ENCODE results near the gene GALR3. TPM values are rescaled to one million over a fixed set of nuclear protein-coding genes. Genes with fewer than 3 reads are reported as not detected.
"Not testable (repeated sequence)": the region's sequence is repeated elsewhere in the genome, so short reads cannot be mapped to it uniquely, and the experiment has no call there.

GALR3 gene
- polyA plus RNA-seq, 3 donors, result not detected

- 82% methylated on average over 13 of the region's 14 CpGs for WGBS (ENCODE audit: insufficient coverage)
- no peak for DNase-seq
Measured at GRCh38 chr22:37797874-37798500, 25.2 kb upstream of the GALR3 start.

GRCh38 chr22:37799979-37800378, 23.2 kb upstream of the GALR3 start:
- not testable (repeated sequence) for H3K36me3 ChIP-seq (replicated peaks in 1 of 2; ENCODE audit: control insufficient read depth in 1 of 2, insufficient read depth in 2 of 2, low read length in 2 of 2); H3K9me3 Mint-ChIP-seq; H3K36me3 Mint-ChIP-seq; H3K9ac ChIP-seq (ENCODE audit: insufficient read depth, low read length, poor library complexity, severe bottlenecking); H3K79me2 ChIP-seq (ENCODE audit: insufficient read depth, low read length); DNase-seq; H2AFZ ChIP-seq (ENCODE audit: insufficient read depth, low read depth, low read length, poor library complexity, severe bottlenecking); H3K4me2 ChIP-seq (replicated peaks; ENCODE audit: extremely low read depth, low read length, poor library complexity, severe bottlenecking); H4K20me1 ChIP-seq (ENCODE audit: insufficient read depth, low read length); H3K9me3 ChIP-seq (replicated peaks in 1 of 2; ENCODE audit: control insufficient read depth in 1 of 2, insufficient read depth in 1 of 2, low read length in 2 of 2); H3K27ac ChIP-seq (ENCODE audit: low read depth in 1 of 2, low read length in 2 of 2); H3K4me3 ChIP-seq (replicated peaks in 1 of 3; ENCODE audit: low read depth in 2 of 3, low read length in 3 of 3); H3K27ac Mint-ChIP-seq
- WGBS (ENCODE audit: insufficient coverage), result 76% methylated on average over 4 of the region's 9 CpGs
- Mint-ChIP-seq H3K27me3 (ENCODE audit: low read depth in 3 of 3) (peaks cover 34 to 43% (median 42%) of the 10 kb centered on the region in 3 donors), H3K4me3 (peak overlapping the region in 1 of 2 donors; percentile 28), H3K4me1 (peaks cover 22% of the 10 kb centered on the region)
- peaks cover 16 to 31% of the 10 kb centered on the region in 2 donors for H3K27me3 ChIP-seq (ENCODE audit: control insufficient read depth in 2 of 2, insufficient read depth in 2 of 2, low read length in 2 of 2)
- H3K4me1 ChIP-seq (ENCODE audit: control insufficient read depth in 1 of 2, insufficient read depth in 2 of 2, low read length in 2 of 2), result peaks cover 27 to 32% of the 10 kb centered on the region in 2 donors
- intact Hi-C loops (cut with micrococcal nuclease), result loop anchor here in 1 of 2 donors (10.0 kb wide), 1 partner anchor 115 kb away; the partner anchor contains the start of gene NOL12

More at GRCh38 chr22:37797874-37798500, 25.2 kb upstream of the GALR3 start:
- no peak overlapping the region for H3K4me3 ChIP-seq (replicated peaks in 1 of 3; ENCODE audit: low read depth in 2 of 3, low read length in 3 of 3)
- no peaks in the 10 kb centered on the region for H3K36me3 ChIP-seq (replicated peaks in 1 of 2; ENCODE audit: control insufficient read depth in 1 of 2, insufficient read depth in 2 of 2, low read length in 2 of 2)
- no peaks in the 10 kb centered on the region for H4K20me1 ChIP-seq (ENCODE audit: insufficient read depth, low read length)
- H3K27me3 ChIP-seq (ENCODE audit: control insufficient read depth in 2 of 2, insufficient read depth in 2 of 2, low read length in 2 of 2), result peaks cover 3 to 15% of the 10 kb centered on the region in 2 donors
- Mint-ChIP-seq H3K9me3 (peaks cover 0 to 2% (median 0%) of the 10 kb centered on the region in 7 donors), H3K4me3 (no peak overlapping the region), H3K27me3 (ENCODE audit: low read depth in 3 of 3) (peaks cover 24 to 28% (median 26%) of the 10 kb centered on the region in 3 donors), H3K36me3 (peaks cover 0 to 2% of the 10 kb centered on the region in 2 donors), H3K4me1 (peaks cover 8% of the 10 kb centered on the region), H3K27ac (peak overlapping the region in 2 of 7 donors; percentile 1 to 10)
- no peak for TF ChIP-seq CTCF (IDR thresholded peaks at IDR 0.05)
- H3K27ac ChIP-seq (ENCODE audit: low read depth in 1 of 2, low read length in 2 of 2), result no peak overlapping the region
- H3K4me2 ChIP-seq (replicated peaks; ENCODE audit: extremely low read depth, low read length, poor library complexity, severe bottlenecking), result no peak overlapping the region
- intact Hi-C loops (cut with micrococcal nuclease), result no loop called here
- H3K9me3 ChIP-seq (replicated peaks in 1 of 2; ENCODE audit: control insufficient read depth in 1 of 2, insufficient read depth in 1 of 2, low read length in 2 of 2), result no peaks in the 10 kb centered on the region
- H3K79me2 ChIP-seq (ENCODE audit: insufficient read depth, low read length), result no peaks in the 10 kb centered on the region
- no peak overlapping the region for H2AFZ ChIP-seq (ENCODE audit: insufficient read depth, low read depth, low read length, poor library complexity, severe bottlenecking)
- H3K4me1 ChIP-seq (ENCODE audit: control insufficient read depth in 1 of 2, insufficient read depth in 2 of 2, low read length in 2 of 2), result peaks cover 11 to 12% of the 10 kb centered on the region in 2 donors
- no peak overlapping the region for H3K9ac ChIP-seq (ENCODE audit: insufficient read depth, low read length, poor library complexity, severe bottlenecking)

Measured in CD14-positive monocyte (primary cell).